GM19452 (cell line): ENCODE results near the gene RFK.

Experiments used
- ATAC-seq: cut with Tn5 transposase; IDR thresholded peaks from one replicate; pipeline ENCODE4 v1.9.1; 2021; ENCODE audit not compliant: unreplicated experiment

Gene RFK

GRCh38 chr9:76336027-76336426 lies 58.2 kb downstream of the RFK start:
- no peak for ATAC-seq
